Activated naive CD4-positive, alpha-beta T cell (primary cell): ENCODE data around the gene GSTA5.
"Not testable (repeated sequence)": the region's sequence is repeated elsewhere in the genome, so short reads cannot be mapped to it uniquely, and the experiment has no call there.

Experiments
- DNase-seq, 4 experiments: peaks; one replicate each; lab custom pipeline; 2025; lab: John Stamatoyannopoulos, UW

GSTA5 gene

DNA sequence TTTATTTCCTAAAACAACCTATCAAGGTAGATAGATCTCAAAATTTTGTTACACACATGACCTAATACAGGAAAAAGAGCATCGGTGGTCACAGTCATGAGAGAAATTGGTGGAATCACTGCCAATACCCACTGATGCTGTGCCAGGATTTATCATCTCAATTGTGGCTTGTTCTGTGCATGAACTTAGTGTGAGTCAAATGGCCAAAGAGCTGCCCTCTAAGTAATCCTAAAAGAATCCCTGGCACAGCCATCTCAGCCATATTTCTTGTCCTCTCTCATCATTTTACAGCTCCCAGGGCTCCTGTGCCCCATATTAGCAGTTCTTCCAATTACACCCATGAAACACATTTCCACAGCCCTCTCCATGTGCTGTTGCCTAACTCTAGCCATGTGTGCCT, 6.1 kb downstream of the GSTA5 start:
- no peak for DNase-seq

DNA sequence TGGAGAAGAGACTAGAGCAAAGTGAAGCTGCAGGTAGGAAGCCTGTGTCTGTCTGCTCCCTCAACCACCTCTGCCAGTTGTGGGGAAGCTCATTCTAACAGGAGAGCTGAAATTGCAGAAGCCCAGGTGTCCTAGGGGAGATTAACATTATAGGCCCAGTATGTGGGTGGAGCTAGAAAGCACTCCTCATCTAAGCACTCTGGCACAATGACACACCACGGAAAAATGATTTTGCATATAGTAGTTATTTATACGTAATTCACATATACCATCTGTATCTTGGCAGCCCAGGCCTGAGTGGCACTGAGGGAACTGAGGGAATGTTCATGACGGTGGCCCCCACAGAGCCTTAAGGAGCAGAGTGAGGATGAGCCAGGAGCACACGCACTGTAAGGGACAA, 9.7 kb downstream of the GSTA5 start:
- not testable (repeated sequence) for DNase-seq

DNA sequence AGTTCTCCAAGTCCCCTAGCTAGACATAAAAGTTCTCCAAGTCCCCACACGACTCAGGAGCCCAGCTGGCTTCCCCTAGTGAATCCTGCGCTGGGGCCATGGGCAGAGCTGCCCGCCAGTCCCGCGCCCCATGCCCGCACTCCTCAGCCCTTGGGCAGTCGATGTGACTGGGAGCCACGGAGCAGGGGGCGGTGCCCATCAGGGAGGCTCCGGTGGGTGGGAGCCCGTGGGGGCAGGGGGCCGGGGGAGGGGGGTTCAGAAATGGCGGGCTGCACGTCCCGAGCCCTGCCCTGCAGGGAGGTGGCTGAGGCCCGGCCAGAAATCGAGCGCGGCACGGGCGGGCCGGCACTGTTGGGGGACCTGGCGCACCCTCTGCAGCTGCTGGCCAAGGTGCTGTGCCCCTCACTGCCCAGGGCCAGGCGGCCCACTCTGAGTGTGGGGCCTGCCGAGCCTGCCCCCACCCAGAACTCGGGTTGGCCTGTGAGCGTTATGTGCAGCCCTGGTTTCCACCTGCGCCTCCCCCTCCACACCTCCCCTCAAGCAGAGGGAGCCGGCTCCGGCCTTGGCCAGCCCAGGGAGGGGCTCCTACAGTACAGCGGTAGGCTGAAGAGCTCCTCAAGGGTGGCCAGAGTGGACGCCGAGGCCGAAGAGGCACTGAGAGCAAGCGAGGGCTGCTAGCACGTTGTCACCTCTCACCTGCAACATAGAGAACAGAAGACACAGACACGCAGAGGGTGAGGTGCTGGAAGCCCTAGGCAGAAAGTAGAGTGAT, 11.4 kb downstream of the GSTA5 start:
- no peak for DNase-seq

DNA sequence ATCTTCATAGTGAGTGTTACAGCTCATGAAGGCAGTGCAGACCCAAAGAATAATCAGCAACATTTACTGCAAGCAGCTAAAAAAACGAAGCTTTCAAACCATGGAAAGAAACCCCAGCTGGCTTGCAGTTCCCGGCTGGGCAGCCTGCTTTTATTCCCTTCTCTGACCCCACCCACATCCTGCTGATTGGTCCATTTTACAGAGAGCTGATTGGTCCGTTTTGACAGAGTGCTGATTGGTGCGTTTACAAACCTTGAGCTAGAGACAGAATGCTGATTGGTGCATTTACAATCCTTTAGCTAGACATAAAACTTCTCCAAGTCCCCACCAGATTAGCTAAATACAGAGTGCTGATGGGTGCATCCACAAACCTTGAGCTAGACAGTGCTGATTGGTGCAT, 12.0 kb downstream of the GSTA5 start:
- not testable (repeated sequence) for DNase-seq

DNA sequence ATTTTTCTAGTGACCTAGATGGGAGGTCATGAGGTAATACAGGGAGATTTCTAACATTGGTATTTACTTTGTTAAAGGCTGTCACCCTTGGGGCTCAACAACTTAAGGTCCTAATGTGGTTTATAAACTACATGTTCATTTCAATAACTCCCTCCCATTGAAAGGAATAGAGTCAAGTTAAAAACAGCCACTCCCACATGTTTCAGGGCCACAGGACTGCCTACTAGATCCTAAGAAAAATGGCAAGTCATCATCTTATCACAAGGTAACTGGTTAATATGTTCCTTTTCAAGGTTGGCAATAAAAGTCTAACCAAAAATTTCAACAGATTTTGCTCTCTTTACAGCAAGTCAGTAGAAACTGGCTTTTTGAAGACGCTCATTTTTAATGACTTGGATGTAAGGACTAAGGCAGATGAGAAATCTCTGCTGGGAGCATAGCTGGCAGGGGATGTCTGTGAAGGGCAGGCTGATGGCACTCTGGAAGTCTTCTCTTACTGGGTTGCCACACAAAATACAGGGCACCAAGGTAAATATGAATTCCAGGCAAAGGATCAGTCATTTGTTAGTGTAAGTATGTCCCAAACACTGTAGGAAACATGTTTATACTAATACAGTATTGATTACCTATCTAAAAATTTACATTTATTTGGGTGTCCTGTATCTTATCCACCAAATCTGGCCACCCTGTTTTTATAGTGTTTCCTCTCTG, 13.4 kb downstream of the GSTA5 start:
- DNase-seq: not testable (repeated sequence)

DNA sequence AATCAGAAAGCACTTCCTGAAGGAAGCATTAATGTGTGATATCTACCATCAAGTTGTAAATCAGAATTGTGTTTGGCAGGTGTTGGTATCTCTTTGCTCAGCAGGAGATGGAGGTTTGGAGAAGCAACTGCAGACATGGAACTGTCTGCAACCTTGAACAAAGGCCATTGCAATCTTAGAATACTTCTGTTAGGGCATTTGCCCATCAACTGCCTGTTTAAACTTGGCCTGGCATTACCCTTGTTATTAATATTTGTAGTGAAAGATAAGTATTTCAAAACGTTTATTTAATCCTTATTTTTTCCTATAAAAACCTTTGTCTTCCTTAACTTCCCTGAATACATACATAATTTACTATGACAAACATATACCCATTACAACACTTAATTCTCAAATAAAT, 14.1 kb downstream of the GSTA5 start:
- DNase-seq: no peak

DNA sequence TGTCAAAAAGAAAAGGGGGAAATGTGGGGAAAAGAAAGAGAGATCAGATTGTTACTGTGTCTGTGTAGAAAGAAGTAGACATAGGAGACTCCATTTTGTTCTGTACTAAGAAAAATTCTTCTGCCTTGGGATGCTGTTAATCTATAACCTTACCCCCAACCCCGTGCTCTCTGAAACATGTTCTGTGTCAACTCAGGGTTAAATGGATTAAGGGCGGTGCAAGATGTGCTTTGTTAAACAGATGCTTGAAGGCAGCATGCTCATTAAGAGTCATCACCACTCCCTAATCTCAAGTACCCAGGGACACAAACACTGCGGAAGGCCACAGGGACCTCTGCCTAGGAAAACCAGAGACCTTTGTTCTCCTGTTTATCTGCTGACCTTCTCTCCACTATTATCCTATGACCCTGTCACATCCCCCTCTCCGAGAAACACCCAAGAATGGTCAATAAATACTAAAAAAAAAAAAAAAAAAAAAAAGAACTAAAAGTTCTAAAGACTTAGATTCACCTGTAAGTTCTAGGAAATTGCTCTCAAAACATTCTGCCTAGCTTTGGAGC, 14.6 kb downstream of the GSTA5 start:
- not testable (repeated sequence) for DNase-seq

DNA sequence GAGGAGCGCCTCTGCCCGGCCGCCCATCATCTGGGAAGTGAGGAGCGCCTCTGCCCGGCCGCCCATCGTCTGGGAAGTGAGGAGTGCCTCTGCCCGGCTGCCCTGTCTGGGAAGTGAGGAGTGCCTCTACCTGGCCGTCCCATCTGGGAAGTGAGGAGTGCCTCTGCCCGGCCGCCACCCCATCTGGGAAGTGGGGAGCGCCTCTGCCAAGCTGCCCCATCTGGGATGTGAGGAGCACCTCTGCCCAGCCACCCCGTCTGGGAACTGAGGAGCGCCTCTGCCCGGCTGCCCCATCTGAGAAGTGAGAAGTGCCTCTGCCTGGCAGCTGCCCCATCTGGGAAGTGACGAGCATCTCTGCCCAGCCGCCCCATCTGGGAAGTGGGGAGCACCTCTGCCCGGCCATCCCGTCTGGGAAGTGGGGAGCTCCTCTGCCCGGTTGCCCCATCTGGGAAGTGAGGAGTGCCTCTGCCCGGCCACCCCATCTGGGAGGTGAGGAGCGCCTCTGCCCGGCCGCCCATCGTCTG, 15.3 kb downstream of the GSTA5 start:
- not testable (repeated sequence) for DNase-seq

DNA sequence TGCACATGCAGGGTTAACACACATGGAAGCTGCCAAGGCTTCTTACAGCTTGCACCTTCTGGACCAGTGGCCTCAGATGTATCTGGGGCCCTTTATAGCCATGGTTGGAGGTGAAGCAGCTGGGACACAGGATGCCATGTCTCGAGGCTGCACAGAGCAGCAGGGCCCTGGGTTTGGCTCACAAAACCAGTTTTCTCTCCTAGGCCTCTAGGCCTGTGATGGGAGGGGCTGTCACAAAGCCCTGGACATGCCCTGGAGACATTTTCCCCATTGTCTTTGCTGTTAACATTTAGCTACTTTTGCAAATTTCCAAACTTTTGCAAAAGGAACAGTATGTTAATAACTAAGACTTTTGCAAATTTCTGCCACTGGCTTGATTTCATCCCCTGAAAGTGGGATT, 18.8 kb downstream of the GSTA5 start:
- no peak for DNase-seq

DNA sequence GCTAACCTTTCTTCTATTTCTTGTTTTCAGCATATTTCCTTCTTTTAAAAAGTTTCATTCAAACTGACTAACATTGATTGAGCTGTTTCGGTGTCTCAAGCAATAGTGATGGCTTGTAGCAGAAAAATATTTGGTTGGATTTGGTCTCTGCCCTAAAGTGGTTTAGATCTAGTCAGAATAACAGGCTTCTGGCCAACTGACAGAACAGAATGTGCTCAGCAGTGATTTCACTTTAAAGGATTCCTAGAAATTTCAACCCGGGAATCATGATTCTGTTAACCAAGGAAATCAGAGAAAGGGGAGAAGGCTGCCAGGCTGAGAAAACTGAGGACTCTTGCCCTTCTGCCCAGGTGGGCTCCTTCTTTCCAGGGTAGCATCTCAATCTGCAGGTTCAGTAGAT, 20.4 kb downstream of the GSTA5 start:
- DNase-seq: no peak

DNA sequence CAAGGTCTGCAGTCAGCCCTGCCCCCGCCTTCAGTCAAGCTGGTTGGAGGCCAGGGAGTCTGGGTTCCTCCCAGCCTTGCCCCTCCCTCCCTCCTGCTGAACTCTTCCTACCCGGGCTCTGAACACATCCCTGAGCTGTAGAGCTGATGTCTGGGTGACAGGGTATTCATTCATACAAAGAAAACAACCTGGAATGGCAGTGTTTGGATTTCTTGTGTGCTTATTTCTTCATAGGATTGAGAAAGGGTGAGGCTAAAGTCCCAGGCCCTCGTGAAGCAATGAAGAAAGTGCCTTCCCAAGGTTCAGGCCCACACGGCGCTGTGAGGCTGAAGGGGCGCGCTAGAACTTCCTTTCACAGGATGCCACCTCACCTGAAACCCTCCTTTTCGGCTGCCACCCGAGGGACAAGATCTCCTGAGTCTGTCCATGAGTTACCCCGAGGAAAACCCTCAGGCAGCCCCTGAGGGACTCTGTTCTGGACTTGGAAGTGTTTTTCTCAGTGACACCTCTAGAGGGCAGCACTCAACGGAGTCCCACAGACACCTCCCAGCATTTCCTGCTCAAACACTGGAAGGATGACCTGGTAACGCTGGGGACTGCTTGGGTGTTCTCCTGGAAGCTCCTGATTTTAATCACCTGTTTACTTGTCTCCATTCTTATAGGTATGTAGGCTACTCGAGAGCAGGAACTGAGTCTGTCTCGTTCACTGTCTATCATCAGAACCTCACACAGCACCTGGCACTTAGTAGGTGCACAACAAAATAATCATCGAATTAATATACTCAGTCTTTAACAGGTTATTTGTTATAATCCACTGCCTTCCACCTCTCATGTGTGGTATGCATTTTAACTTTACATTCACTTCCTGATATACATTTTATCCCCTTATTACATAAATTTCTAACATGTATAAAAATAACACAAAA, 25.2 kb downstream of the GSTA5 start:
- DNase-seq: peak in 1 of 4 experiments; percentile 3

DNA sequence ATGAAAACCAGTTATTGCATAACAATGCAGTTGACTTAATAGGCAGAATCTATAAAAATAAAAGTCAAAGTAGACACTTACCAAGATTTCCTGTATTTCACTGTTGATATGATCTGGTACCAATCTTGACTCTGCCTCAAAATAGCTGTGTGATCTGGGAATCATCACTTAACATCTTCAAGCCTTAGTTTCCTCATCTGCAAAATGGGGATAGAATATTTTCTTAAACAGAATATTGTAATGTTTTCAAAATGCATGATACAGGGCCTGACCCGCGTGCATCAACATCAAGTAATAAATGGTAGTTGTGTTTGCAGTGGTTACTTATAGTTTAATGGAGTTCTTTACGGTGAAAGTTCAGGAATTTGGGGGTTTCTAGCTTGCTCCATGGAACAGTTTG, 26.1 kb downstream of the GSTA5 start:
- DNase-seq: not testable (repeated sequence)

DNA sequence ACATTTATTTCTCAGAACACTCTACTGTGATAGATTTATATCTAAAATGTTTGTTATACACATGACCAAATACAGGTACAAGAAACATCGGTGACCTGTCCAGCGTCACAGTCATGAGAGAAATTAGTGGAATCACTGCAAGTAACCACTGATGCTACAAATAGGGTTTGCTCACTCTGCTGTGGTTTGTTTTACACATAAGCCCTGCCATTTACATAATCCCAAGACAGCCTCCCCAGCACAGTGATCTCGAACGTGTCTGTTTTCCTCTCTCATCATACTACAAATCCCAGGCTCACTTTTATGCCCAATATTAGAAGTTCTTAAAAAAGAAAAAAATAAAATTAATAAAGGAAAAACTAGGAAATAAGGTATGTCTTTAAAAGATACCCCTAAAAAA, 30.8 kb downstream of the GSTA5 start:
- not testable (repeated sequence) for DNase-seq

DNA sequence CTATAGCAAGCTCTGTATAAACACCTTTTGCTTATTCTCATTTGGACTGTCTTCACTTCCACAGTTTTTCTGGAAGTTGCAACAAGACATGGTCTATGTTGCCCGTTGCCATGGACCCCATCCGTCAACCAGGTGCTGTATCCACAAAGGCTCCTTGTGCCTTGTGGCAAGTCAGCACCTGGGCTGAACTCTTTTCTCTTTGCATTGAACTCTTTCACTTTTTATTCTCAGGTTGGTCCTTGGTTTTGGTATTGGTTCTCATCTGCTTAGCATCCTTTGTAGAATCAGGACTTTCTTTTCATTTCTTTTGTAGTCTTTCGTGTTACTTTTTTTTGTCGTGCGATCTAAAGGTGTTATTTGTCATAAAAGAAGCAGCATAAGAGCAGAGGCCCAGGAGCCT, 32.0 kb downstream of the GSTA5 start:
- DNase-seq: no peak

DNA sequence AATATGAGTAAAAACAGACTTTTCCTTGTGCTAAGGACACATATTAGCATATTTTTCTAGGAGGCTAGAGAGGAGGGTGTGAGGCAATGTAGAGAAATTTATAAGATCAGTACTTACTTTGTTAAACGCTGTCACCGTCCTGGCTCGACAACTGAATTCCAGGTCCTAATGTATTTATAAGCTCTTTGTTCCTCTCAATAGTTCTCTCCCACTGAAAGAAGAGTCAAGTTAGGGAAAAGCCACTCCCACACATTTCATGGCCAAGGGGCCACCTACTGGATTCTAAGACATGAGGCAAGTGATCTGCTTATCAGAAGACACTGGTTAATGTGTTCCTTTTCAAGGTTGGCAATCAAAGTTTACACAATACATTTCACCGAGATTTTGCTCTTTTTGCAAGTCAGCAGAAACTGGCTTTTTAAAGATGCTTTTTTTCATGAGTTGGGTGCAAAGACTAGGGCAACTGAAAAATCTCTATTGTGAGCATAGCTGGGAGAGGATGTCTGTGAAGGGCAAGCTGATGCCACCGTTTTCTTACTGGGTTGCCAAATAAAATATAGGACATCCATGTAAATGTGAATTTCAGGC, 36.9 kb downstream of the GSTA5 start, which contains the start of gene GSTA1:
Gene GSTA1, minus strand, starts transcription at position 149 of the 588 bp plus-strand sequence. CDS start 4,549 bp downstream, outside the sequence.
- not testable (repeated sequence) for DNase-seq

DNA sequence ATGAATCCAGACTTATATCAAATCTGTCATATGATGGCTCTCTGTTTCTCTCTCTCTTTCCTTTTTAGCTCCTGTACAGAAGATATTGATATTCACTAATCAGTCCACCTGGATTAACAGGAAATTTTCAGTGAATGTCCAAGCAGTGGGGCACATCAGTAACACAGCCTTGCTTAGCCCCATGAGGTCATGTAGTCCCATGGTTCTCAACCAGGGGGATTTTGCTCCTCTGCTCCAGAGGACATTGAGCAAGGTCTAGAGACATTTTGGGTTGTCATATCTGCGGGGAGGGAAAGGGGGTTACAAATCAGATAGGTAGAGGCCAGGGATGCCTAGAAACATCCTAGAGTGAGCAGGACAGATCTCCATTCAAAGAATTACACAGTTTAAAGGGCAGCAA, 37.8 kb downstream of the GSTA5 start:
- DNase-seq: no peak

DNA sequence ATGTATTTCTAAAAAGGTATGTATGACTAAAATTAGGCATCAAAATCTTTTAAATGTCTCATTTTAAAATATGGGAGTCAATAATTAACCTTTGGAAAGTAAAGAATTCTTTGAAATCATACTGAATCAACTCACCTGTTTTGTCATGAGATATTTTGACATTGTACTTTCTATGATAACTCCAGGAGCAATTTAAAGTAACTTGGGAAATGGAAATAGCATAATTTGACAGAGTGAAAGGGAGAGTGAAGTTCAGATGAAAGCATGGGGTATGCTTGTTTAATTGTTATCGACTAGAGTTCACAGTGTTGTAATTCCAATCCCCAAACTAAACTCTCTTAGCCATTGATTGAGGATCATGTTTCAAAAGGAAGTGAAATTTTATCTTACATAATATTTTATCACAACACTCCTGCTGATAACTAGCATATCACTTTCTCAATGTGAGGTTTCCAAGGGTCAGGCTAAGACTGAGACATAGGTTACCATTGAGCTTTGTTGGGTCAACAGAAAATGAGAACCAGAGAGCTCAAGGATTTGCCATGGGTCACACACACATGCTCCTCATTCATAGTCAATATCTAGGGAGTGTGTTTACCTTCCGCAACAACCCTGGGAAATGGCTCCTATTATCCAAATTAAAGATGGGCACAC, 39.3 kb downstream of the GSTA5 start:
- no peak for DNase-seq

DNA sequence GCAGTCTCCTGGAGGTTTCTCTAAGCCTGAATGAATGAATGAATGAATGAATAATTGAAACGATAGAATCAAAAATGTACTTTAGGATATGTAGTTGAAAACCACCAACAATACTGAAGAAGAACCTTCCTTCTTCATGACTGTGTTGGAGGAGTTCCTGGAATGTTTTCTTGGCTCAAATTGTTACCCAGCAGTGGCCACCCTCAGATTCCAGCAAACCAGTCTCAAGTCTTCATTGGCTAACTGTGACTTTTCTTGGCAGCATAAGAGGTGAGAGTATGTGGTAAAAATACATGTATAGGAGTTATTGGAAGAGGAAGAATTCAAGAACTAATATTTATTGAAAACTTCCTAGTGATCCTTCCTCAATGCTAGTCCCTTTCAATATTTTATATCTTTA, 41.3 kb downstream of the GSTA5 start:
- not testable (repeated sequence) for DNase-seq

DNA sequence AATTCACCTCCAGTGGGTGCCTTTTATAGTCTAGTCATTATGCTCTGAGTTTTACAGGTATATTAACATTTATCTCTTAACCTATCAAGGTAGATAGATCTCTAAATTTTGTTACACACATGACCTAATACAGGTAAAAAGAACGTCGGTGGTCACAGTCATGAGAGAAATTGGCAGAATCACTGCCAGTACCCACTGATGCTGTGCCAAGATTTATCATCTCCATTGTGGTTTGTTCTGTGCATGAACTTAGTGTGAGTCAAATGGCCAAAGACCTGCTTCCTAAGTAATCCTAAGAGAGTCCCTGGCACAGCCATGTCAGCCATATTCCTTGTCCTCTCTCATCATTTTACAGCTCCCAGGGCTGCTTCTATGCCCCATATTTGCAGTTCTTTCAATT, 46.2 kb downstream of the GSTA5 start:
- DNase-seq: not testable (repeated sequence)

DNA sequence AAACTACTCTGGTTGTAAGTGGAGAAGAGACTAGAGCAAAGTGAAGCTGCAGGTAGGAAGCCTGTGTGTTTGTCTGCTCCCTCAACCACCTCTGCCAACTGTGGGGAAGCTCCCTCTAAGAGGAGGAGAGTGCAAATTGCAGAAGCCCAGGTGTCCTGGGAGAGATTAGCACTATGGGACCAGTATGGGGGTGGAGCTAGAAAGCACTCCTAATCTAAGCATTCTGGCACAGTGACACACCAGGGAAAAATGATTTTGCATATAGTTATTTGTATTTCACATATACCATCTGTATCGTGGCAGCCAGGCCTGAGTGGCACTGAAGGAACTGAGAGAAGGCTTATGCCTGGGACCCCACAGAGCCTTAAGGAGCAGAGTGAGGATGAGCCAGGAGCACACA, 49.8 kb downstream of the GSTA5 start:
- DNase-seq: no peak

DNA sequence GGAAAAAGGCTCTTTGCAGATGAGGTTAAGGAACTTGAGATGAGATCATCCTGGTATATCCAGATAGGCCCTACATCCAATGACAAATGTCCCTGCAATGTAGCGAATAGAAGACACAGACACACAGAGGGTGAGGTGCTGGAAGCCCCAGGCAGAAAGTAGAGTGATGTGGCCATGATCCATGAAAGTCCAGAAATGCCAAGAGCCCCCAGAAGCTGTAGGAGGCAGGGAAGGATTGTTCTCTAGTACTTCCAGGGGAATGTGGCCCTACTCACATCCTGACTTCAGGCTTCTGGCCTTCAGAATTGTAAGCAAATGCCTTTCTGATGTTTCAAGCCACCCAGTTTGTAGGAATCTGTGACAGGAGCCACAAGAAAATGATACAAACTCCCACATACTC, 51.0 kb downstream of the GSTA5 start:
- DNase-seq: not testable (repeated sequence)
